ENCODE data around the gene CAMK1D. TPM values are rescaled to one million over a fixed set of nuclear protein-coding genes. Genes with fewer than 3 reads are reported as not detected.

Gene CAMK1D
- total RNA-seq, 1 experiment from 2014 or later = 10.2 TPM

GRCh38 chr10:12488626-12489025 is 139.3 kb downstream of the CAMK1D start (continued):
- TF ChIP-seq PRDM15 (CRISPR knock-in tag; IDR thresholded peaks at IDR 0.05) (no peak), E2F4 (CRISPR knock-in tag; IDR thresholded peaks at IDR 0.05; ENCODE audit: borderline replicate concordance, low read depth) (no peak), ESRRA (CRISPR knock-in tag; IDR thresholded peaks at IDR 0.05; ENCODE audit: borderline replicate concordance) (no peak)

DNA sequence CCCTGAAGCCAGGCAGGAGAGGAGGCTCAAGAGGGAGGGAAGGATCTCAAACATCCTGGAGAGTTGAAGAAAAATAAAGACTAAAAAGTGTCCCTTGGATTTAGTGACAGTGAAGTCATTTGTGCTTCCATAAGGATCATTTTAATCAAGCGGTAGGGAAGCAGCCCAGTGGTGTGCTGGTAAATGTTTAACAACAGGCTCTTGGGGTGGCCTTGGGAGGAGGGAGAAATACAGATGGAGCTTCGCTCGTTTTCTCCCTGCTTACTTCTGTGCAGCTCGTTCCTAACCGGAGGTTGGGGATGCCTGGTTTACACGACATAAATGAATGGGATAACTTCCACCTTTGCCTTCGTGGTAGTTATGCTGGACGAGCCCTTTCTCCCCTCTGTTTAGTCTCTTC is 140.0 kb downstream of the CAMK1D start:
- ChIA-PET POLR2A (no interaction called here), CTCF (interaction anchor here (1.1 kb wide), 1 partner anchor 82 kb away, joined by 3 read pairs; no protein-coding TSS in a partner anchor)
- Mint-ChIP-seq H3K9me3 (no peaks in the 10 kb centered on the region), H3K4me3 (no peak overlapping the region), H3K27ac (peak overlapping the region; percentile 83; the same call in 1 of the 2 replicates), H3K36me3 (no peaks in the 10 kb centered on the region), H3K4me1 (peaks cover 24% of the 10 kb centered on the region), H3K27me3 (ENCODE audit: low read depth) (no peaks in the 10 kb centered on the region)
- ATAC-seq = no peak
- no peak for TF ChIP-seq SOX15 (CRISPR knock-in tag; IDR thresholded peaks at IDR 0.05)
- TF ChIP-seq, protein P1, sequence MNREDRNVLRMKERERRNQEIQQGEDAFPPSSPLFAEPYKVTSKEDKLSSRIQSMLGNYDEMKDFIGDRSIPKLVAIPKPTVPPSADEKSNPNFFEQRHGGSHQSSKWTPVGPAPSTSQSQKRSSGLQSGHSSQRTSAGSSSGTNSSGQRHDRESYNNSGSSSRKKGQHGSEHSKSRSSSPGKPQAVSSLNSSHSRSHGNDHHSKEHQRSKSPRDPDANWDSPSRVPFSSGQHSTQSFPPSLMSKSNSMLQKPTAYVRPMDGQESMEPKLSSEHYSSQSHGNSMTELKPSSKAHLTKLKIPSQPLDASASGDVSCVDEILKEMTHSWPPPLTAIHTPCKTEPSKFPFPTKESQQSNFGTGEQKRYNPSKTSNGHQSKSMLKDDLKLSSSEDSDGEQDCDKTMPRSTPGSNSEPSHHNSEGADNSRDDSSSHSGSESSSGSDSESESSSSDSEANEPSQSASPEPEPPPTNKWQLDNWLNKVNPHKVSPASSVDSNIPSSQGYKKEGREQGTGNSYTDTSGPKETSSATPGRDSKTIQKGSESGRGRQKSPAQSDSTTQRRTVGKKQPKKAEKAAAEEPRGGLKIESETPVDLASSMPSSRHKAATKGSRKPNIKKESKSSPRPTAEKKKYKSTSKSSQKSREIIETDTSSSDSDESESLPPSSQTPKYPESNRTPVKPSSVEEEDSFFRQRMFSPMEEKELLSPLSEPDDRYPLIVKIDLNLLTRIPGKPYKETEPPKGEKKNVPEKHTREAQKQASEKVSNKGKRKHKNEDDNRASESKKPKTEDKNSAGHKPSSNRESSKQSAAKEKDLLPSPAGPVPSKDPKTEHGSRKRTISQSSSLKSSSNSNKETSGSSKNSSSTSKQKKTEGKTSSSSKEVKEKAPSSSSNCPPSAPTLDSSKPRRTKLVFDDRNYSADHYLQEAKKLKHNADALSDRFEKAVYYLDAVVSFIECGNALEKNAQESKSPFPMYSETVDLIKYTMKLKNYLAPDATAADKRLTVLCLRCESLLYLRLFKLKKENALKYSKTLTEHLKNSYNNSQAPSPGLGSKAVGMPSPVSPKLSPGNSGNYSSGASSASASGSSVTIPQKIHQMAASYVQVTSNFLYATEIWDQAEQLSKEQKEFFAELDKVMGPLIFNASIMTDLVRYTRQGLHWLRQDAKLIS (CRISPR knock-in tag; IDR thresholded peaks at IDR 0.05; ENCODE audit: borderline replicate concordance) = no peak
- TF ChIP-seq, protein P2, sequence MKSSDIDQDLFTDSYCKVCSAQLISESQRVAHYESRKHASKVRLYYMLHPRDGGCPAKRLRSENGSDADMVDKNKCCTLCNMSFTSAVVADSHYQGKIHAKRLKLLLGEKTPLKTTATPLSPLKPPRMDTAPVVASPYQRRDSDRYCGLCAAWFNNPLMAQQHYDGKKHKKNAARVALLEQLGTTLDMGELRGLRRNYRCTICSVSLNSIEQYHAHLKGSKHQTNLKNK (CRISPR knock-in tag; IDR thresholded peaks at IDR 0.05) = no peak
- DNase-seq (ENCODE audit: low spot score) = no peak

- H3K4me1 Mint-ChIP-seq = peaks cover 21% of the 10 kb centered on the region
- H3K27me3 Mint-ChIP-seq (ENCODE audit: low read depth) = no peaks in the 10 kb centered on the region
- CTCF ChIA-PET = interaction anchor here (1.1 kb wide), 1 partner anchor 83 kb away, joined by 3 read pairs; no protein-coding TSS in a partner anchor
- peak overlapping the region; percentile 83; the same call in 1 of the 2 replicates for H3K27ac Mint-ChIP-seq
- POLR2A ChIA-PET = no interaction called here
- no peaks in the 10 kb centered on the region for H3K36me3 Mint-ChIP-seq
- H3K4me3 Mint-ChIP-seq = no peak overlapping the region
- DNase-seq (ENCODE audit: low spot score) = peak; percentile 29
- peak; percentile 45 for ATAC-seq
- H3K9me3 Mint-ChIP-seq = no peaks in the 10 kb centered on the region
- TF ChIP-seq E2F5 (CRISPR knock-in tag; IDR thresholded peaks at IDR 0.05) (no peak), ETV6 (CRISPR knock-in tag; IDR thresholded peaks at IDR 0.05) (no peak), JAZF1 (CRISPR knock-in tag; IDR thresholded peaks at IDR 0.05) (no peak), CBFB (CRISPR knock-in tag; IDR thresholded peaks at IDR 0.05; ENCODE audit: low read depth) (no peak), ATF1 (CRISPR knock-in tag; IDR thresholded peaks at IDR 0.05) (no peak)
- TF ChIP-seq, protein P3, sequence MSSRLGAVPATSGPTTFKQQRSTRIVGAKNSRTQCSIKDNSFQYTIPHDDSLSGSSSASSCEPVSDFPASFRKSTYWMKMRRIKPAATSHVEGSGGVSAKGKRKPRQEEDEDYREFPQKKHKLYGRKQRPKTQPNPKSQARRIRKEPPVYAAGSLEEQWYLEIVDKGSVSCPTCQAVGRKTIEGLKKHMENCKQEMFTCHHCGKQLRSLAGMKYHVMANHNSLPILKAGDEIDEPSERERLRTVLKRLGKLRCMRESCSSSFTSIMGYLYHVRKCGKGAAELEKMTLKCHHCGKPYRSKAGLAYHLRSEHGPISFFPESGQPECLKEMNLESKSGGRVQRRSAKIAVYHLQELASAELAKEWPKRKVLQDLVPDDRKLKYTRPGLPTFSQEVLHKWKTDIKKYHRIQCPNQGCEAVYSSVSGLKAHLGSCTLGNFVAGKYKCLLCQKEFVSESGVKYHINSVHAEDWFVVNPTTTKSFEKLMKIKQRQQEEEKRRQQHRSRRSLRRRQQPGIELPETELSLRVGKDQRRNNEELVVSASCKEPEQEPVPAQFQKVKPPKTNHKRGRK (CRISPR knock-in tag; IDR thresholded peaks at IDR 0.05; ENCODE audit: borderline replicate concordance) = no peak
- TF ChIP-seq, protein P4, sequence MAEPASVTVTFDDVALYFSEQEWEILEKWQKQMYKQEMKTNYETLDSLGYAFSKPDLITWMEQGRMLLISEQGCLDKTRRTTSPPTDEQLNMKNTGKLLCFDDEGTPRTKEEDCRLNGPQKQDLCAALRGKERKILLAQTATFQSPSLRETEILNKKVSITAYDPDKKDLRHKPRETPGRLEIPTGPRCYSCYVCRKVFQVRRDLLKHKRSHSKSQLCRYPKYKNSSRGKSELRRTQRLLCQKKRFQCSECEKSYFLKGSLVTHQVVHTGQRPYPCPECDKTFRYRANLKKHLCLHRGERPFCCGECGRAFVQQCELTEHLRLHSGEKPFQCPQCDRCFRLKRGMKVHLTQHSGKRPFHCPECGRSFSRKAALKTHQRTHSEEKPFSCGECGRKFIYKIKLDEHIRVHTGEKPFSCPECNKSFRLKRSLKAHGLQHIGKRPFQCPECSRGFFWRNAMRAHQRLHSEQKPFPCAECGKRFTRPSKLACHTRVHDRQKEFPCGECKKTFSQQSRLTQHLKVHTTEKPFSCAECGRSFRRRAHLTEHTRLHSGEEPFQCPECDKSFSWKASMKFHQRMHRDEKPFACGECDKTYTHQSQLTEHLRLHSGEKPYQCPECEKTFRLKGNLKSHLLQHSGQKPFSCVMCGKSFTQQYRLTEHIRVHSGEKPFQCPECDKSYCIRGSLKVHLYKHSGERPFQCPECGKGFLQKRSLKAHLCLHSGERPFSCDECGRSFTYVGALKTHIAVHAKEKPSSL (CRISPR knock-in tag; conservative IDR thresholded peaks at IDR 0.05) = no peak
Measured at GRCh38 chr10:12489806-12490205, 140.5 kb downstream of the CAMK1D start.

All from WTC11 (cell line).